ENCODE results near the gene ATP5PF.

DNA sequence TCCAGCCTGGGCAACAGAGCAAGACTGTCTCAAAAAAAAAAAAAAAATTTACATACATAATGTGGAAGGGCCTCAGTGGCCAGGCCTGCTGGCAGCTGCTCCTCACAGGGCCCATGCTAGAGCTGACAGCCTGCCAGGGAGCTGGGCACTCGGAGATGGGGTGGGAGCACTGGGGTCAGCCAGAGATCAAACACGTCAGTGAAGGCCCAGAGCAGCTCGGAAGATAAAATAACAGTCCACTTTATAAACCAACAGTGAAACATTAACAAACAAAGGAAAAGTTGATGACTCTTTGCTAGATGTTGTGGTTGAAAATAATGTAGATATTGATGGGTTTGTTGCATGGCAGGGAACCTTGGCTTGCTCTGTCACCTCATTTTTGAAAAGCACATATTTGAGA lies 42.7 kb downstream of the ATP5PF start:
- TF ChIP-seq POLR2A (IDR thresholded peaks at IDR 0.05) (no peak), POLR2AphosphoS5 (IDR thresholded peaks at IDR 0.05) (no peak), EP300 (IDR thresholded peaks at IDR 0.05) (no peak)
- TF ChIP-seq, protein P1, sequence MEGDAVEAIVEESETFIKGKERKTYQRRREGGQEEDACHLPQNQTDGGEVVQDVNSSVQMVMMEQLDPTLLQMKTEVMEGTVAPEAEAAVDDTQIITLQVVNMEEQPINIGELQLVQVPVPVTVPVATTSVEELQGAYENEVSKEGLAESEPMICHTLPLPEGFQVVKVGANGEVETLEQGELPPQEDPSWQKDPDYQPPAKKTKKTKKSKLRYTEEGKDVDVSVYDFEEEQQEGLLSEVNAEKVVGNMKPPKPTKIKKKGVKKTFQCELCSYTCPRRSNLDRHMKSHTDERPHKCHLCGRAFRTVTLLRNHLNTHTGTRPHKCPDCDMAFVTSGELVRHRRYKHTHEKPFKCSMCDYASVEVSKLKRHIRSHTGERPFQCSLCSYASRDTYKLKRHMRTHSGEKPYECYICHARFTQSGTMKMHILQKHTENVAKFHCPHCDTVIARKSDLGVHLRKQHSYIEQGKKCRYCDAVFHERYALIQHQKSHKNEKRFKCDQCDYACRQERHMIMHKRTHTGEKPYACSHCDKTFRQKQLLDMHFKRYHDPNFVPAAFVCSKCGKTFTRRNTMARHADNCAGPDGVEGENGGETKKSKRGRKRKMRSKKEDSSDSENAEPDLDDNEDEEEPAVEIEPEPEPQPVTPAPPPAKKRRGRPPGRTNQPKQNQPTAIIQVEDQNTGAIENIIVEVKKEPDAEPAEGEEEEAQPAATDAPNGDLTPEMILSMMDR (IDR thresholded peaks at IDR 0.05): no peak

Measured in sigmoid colon (tissue), 4 donors.